Measurements from ENCODE around the gene COMMD6. TPM values are rescaled to one million over a fixed set of nuclear protein-coding genes. Genes with fewer than 3 reads are reported as not detected.
A peak's percentile ranks its signal among the peaks of the same experiment; 100 is the strongest.

COMMD6 gene
- total RNA-seq, 1 donor: 19.5 TPM

DNA sequence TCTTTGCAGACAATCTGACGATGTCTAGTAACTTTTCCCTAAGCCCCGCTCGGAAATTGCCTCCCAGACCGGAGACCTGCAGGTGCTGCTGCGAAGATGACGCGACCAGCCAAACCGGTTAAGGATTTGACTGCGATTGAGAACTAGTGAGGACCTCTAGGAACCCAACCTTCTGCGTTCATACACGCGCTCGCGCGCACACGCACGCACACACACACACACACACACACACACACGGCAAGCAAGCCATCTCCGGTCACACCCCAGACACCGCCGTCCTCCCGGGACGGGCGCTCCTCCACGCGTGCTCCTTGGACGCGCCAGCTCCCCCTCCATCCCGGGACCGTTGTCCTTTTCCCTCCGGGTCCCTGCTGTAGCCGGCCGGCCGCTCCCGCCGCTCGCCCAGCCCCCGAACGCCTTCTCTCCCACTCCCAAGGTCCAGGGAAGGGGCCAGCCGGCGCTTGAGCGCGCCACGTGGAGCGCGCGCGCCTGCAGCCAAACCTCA is 56.9 kb downstream of the COMMD6 start:
- peak overlapping the region; percentile 86 for H3K4me3 ChIP-seq (ENCODE audit: insufficient read depth, low read length)
- H3K79me2 ChIP-seq (ENCODE audit: insufficient read depth, low read length): peaks cover 52% of the 10 kb centered on the region
- H2AFZ ChIP-seq (ENCODE audit: low read length): peak overlapping the region; percentile 79
- TF ChIP-seq, protein P1, sequence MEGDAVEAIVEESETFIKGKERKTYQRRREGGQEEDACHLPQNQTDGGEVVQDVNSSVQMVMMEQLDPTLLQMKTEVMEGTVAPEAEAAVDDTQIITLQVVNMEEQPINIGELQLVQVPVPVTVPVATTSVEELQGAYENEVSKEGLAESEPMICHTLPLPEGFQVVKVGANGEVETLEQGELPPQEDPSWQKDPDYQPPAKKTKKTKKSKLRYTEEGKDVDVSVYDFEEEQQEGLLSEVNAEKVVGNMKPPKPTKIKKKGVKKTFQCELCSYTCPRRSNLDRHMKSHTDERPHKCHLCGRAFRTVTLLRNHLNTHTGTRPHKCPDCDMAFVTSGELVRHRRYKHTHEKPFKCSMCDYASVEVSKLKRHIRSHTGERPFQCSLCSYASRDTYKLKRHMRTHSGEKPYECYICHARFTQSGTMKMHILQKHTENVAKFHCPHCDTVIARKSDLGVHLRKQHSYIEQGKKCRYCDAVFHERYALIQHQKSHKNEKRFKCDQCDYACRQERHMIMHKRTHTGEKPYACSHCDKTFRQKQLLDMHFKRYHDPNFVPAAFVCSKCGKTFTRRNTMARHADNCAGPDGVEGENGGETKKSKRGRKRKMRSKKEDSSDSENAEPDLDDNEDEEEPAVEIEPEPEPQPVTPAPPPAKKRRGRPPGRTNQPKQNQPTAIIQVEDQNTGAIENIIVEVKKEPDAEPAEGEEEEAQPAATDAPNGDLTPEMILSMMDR (IDR thresholded peaks at IDR 0.05; ENCODE audit: extremely low read depth, low read depth, low read length): no peak
- peaks cover 27% of the 10 kb centered on the region for H3K4me1 ChIP-seq (ENCODE audit: insufficient read depth, low read length)
- no peaks in the 10 kb centered on the region for H3K36me3 ChIP-seq (ENCODE audit: insufficient read depth, low read length)
- peak; percentile 63 for DNase-seq (ENCODE audit: insufficient read length, low spot score, missing footprints)
- peak overlapping the region; percentile 97 for H3K4me2 ChIP-seq (ENCODE audit: insufficient read depth, low read length)
- H3K9me3 ChIP-seq (ENCODE audit: low read depth, low read length): no peaks in the 10 kb centered on the region
- no peak overlapping the region for H3K27ac ChIP-seq (ENCODE audit: low read depth, low read length)
- no peaks in the 10 kb centered on the region for H3K27me3 ChIP-seq (ENCODE audit: insufficient read depth, low read length)
- peaks cover 25% of the 10 kb centered on the region for H4K20me1 ChIP-seq (ENCODE audit: insufficient read depth, low read length)

DNA sequence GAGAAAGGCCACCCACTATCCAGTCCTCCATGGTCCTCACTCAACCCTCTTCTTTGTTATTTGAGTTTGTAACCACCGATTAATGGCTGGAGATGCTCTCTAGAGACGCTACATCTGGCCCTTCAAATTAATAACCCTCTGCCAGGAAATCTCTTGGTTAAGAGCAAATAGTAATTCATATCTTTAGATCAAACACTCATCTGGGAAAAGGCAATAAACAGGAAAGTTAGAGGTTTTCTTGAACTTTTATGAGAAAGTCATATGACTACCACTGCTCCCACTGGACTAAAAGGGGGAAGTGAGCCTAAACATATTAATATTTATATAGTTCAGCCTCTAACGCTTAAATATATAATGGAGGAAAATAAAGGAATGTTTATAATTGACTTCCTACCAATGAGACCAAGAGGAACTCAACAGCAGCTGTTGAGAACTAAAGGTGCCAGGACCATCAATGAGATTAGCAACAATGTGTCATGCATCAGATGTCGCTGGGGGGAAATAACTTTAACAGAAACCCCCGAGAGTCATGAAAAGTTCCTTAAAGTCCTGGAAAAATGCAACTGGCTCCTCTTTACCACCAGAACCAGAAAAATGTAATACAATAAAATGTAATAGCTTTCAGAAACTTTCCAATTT is 58.4 kb downstream of the COMMD6 start:
- H3K4me2 ChIP-seq (ENCODE audit: insufficient read depth, low read length): peak overlapping the region; percentile 97
- no peak overlapping the region for H2AFZ ChIP-seq (ENCODE audit: low read length)
- H3K9me3 ChIP-seq (ENCODE audit: low read depth, low read length): no peaks in the 10 kb centered on the region
- no peaks in the 10 kb centered on the region for H3K27me3 ChIP-seq (ENCODE audit: insufficient read depth, low read length)
- H4K20me1 ChIP-seq (ENCODE audit: insufficient read depth, low read length): peaks cover 25% of the 10 kb centered on the region
- H3K4me1 ChIP-seq (ENCODE audit: insufficient read depth, low read length): peaks cover 17% of the 10 kb centered on the region
- H3K27ac ChIP-seq (ENCODE audit: low read depth, low read length): no peak overlapping the region
- peak overlapping the region; percentile 86 for H3K4me3 ChIP-seq (ENCODE audit: insufficient read depth, low read length)
- H3K36me3 ChIP-seq (ENCODE audit: insufficient read depth, low read length): no peaks in the 10 kb centered on the region
- DNase-seq (ENCODE audit: insufficient read length, low spot score, missing footprints): no peak
- H3K79me2 ChIP-seq (ENCODE audit: insufficient read depth, low read length): peaks cover 55% of the 10 kb centered on the region
- TF ChIP-seq, protein P1 (IDR thresholded peaks at IDR 0.05; ENCODE audit: extremely low read depth, low read depth, low read length): no peak

DNA sequence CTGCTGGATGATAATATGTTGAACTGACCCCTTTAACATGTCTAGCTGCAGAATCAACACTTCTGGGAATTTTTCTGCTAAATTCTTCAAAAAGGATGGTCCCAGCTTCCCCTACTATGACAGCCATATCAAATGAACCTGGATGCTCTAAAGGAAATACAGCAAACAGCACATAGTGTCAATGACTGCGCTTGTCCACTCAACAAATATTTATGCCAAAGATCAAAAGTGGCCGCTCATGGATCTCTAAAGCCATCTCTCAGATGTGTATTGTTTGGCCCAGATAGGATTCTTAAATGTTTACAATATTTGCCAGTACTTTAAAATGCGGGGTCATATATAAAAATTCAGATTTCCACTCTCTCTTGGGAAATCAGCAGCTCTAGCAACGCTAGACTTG is 59.0 kb downstream of the COMMD6 start:
- H3K79me2 ChIP-seq (ENCODE audit: insufficient read depth, low read length): peaks cover 55% of the 10 kb centered on the region
- no peaks in the 10 kb centered on the region for H3K36me3 ChIP-seq (ENCODE audit: insufficient read depth, low read length)
- TF ChIP-seq, protein P1 (IDR thresholded peaks at IDR 0.05; ENCODE audit: extremely low read depth, low read depth, low read length): no peak
- H2AFZ ChIP-seq (ENCODE audit: low read length): no peak overlapping the region
- no peak overlapping the region for H3K4me2 ChIP-seq (ENCODE audit: insufficient read depth, low read length)
- peaks cover 17% of the 10 kb centered on the region for H3K4me1 ChIP-seq (ENCODE audit: insufficient read depth, low read length)
- H3K27ac ChIP-seq (ENCODE audit: low read depth, low read length): no peak overlapping the region
- H3K4me3 ChIP-seq (ENCODE audit: insufficient read depth, low read length): no peak overlapping the region
- H3K27me3 ChIP-seq (ENCODE audit: insufficient read depth, low read length): no peaks in the 10 kb centered on the region
- H4K20me1 ChIP-seq (ENCODE audit: insufficient read depth, low read length): peaks cover 25% of the 10 kb centered on the region
- H3K9me3 ChIP-seq (ENCODE audit: low read depth, low read length): no peaks in the 10 kb centered on the region
- no peak for DNase-seq (ENCODE audit: insufficient read length, low spot score, missing footprints)

Other genes with a start within 250 kb of the COMMD6 start
- 18.6 and 19.5 TPM in 2 replicates for gene TBC1D4, start 55.7 kb downstream of the COMMD6 start, total RNA-seq
- 15.6 and 25.3 TPM in 2 replicates for gene UCHL3, start 11.9 kb upstream of the COMMD6 start, total RNA-seq
- gene LMO7, start 98.5 kb upstream of the COMMD6 start, total RNA-seq: 465 and 536 TPM in 2 replicates

Data from osteoblast (primary cell).